NOMO-1 (cell line): ENCODE results near the gene IFIT1B.
"Not testable (repeated sequence)": the region's sequence is repeated elsewhere in the genome, so short reads cannot be mapped to it uniquely, and the experiment has no call there.

Source experiments
- DNase-seq, 2 experiments: peaks; one replicate each; lab custom pipeline; 2025; ENCODE audit not compliant: unreplicated experiment in 2 of 2; lab: John Stamatoyannopoulos, UW

IFIT1B gene

DNA sequence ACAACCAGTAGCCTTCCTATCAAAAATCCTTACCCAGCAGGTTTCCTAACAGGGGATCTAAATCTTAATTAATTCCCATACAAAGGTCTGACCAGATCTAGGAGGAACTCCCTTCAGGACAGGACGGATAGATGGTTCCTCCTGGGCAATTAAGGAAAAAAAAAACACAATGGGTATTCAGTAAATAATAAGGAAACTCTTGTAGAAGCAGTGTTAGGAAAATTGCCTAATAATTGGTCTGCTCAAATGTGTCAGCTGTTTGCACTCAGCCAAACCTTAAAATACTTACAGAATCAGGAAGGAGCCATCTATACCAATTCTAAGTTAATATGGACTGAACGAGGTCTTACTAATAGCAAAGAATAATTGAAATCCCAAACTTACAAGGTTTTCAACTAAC, 33.3 kb downstream of the IFIT1B start:
- not testable (repeated sequence) for DNase-seq

DNA sequence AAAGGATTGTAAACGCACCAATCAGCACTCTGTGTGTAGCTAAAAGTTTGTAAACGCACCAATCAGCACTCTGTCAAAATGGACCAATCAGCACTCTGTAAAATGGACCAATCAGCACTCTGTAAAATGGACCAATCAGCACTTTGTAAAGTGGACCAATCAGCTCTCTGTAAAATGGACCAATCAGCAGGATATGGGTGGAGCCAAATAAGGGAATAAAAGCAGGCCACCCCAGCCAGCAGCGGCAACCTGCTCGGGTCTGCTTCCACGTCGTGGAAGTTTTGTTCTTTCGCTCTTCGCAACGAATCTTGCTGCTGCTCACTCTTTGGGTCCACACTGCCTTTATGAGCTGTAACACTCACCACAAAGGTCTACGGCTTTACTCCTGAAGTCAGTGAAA, 34.4 kb downstream of the IFIT1B start:
- DNase-seq = not testable (repeated sequence)

DNA sequence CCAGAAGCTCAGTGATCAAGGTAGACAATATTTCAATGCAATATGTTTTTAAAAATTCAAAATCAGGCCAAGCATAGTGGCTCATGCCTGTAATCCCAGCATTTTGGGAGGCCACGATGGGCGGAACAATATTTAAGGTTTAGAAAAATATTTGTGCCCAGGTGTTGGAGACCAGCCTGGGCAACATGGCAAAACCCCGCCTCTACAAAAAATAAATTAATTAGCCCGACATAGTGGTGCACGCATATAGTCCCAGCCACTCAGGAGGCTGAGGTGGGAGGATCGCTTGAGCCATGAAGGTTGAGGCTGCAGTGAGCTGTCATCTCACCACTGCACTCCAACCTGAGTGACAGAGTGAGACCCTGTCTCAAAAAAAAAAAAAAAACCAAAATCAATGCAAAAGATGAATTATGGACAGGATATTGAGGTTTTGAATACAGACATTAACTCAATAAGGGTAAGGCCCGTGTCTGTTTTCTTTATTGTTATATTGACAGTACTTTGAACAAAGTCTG, 35.6 kb downstream of the IFIT1B start:
- no peak for DNase-seq

DNA sequence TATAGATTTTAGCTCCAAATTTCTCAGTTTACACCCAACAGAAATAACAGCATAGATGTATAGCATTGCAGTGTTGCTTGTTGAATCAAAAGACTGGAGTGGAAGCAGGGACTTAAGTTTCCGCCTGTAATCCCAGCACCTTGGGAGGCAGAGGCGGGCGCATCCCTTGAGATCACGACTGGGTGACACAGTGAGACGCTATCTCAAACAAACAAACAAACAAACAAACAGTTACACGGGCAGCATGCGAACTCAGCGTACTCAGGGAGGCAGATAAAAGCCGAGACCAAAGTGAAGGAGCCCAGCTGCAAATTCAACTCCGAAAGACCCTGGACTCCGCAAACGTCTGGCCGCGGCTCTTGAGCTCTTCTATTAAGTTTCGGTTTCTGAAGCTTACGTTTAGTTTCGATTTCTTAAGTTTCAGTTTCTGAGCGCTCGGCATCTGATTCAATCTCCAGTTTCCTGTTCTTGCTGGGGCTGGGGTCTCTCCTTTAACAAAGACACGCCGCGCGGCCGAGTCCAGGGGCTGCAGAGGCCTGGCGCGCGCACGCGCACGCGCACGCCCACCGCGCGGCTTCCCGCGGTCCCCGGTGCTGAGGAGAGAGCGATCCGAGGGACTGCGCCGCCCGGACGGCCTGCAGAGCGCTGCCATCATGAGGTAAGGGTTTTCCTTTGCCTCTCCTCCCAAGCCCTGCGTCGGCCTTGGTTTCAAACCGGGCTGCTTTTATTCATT, 36.5 kb downstream of the IFIT1B start, which contains the start of gene IFIT5:
Gene IFIT5, plus strand, starts transcription at position 423 of the 733 bp plus-strand sequence. Its CDS starts 231 bp downstream, at position 654.
- DNase-seq = peak; percentile 77 to 78

DNA sequence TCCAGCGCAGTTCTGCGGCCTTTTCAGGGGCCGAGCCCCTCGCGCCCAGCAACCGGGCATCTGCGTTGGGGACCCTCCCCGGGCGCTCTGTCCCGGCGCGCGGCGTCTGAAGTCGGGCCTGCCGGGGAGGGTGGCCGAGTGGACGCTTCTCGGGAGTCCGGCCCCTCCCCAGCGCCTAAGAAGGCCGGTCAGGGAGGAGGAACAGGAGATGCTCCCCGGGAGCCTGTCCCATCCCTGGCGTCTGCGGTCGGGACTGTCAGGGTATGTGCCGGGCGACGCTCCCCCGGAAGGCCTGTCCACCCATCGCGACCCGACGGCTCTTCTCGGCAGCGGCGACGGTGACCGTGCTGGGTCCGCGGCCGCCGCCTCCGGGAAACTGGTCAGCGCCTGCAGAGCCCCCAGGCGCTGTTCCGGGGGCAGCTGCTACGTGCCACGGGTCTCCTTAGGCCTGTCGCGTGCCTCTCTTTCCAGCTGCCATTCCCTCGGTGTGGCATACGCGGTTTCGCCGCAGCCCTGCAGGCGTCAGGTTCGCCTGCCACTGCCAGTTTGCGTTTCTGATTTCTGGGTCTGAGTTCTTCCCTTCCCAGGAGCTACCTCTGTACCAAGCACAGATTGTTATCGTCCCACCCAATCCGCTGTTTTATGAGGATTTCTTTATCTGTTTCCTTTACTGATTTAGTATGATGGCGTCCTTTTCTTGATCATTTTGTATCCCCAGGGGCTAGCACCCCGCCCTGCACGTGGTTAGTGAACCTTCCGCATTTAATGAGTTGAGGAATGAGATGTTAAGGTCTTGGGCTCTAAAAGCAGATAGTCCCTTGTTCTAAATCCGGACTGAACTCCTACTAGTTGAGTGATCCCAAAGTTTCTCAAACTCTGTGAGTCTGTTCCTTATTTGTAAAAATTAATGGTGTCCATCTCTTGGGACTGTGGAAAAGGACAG, 37.3 kb downstream of the IFIT1B start:
- no peak for DNase-seq

DNA sequence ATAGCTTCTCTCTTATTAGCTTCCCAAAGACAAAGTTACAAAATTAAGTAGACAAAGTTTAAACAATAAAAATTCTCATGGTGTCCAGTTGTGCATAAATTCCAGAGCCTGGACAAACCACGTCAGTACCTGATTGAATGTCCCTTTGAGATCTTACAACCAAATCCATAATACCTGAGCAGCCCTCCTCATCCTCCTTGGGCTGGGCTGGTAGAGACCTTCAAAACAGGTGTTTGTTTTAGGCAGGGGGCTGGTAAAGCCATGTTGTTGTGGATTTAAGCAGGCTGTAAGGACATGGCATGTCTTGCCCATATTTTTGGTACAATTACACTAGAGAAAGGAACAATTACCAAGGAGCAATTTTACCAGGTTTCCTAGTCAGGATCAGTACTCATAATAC, 38.6 kb downstream of the IFIT1B start:
- DNase-seq = no peak

DNA sequence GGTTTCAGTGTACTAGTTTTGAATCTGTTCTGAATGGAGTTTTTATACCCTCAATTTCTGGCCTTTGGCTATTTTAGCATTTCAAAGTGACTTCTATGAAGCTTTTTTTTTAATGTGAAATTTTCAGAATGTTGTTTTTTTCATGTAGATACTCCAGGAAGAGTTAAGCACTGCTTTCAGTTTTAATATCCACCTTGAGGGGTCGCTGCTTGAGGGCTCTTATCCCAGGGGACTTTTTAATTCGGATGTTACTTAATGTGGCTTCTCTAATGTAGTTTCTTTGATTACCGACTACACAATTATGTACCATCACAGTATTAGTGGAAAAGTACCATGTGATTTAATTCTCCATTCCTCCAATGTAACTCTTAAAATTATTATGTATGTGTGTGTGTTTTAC, 41.7 kb downstream of the IFIT1B start:
- DNase-seq = no peak

DNA sequence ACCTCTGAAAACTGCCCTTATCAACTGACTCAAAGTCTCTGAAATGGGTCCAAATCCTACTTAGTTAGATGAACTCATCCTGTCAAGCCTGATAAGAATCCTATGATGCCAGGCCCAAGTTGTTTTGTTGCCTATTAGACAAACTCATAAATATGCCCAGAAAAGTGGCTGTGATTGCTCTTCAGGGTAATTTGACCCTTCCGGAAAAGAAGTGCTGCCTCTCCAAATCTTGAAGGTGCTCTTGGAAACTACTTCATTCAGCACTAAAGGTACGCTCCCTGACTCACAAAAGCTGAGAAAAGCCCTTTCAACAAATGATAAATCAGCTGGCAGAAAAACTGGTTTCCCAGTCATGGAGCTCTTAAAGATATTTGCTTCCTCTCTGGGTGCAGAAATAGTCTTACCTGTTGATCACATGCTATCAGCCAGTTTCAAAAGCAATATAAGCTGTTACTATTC, 43.2 kb downstream of the IFIT1B start:
- DNase-seq = no peak

DNA sequence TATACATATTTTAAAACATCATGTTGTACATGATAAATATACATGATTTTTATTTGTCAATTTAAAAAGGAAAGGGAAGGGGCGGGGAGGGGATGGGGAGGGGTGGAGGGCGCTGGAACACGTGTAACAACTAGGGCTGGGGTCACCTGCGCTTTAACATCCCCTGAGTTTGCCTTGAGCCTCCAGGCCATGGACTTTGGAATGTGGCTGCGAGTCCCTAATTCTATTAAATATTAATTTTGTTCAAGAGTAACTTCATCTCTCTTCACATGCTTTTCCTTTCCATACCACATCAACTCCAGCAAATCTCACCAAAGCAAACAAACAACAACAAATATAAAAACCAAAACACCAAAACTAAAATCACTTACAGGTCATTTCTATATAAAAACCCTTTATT, 47.1 kb downstream of the IFIT1B start:
- DNase-seq = no peak

DNA sequence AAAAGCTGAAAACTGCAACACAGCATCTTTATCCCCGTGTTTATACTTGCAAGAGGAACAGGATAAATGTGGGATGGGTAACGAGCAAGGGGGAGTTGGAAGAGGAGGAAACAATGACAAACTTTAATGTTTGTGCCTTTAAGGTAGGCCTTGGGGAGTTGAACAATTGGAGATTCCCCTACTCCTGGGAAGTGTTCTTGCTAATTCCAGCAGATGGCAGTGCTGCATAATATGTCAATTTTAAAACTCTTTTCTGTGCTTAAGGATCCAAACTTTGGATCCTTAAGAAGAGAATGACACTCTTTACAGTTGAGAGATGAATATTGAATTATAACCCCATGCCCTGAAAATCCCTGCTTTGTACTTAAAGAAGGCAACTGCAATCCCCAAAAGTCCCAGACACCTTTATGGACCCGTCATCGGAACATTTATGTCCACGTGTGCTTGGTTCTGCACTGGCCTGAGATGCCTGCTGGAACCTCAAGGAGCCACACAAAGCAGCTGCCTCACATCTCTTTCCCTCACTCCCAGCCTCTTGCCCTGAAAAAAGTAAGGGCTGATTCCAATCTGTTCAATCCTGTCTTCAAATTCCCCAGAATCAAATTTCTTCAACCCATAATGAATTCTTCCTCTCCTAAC, 48.5 kb downstream of the IFIT1B start:
- DNase-seq = peak in 1 of 2 experiments; percentile 48

DNA sequence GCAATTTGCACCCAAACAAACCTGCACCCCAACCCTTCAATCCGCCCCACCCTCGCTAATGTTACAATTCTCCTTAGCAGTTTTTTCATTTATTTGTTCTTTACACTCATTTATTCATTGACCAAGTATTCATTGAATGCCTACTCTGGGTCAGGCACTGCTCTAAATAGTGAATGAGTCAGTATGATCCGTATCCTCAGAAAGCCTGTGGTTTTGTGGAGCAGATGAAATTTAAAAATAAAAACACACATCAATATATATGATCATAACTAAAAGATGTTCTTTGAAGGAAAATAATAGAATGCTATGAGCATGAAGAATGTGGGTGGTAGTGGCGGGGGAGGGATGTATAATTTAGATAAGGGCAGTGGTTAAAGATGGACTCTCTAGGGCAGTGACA, 49.8 kb downstream of the IFIT1B start:
- DNase-seq = no peak

DNA sequence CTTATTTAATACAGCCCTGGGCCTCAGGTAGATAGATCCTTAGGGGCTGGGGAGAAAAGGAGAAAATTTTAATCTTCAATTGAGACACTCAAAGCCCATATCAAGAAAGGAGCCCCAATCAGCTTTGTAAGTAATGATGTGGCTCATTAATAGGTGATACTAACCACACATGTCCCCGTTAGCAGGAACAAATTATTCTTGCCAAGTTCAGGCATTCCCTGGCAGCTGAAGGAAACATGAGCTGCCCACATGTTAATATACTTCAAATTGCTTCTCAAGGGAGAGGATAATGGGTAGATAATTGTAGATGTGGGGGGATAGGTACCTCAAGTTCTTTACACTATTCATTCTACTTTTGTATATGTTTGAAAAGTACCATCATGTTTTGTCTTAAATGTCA, 51.0 kb downstream of the IFIT1B start:
- DNase-seq = no peak

DNA sequence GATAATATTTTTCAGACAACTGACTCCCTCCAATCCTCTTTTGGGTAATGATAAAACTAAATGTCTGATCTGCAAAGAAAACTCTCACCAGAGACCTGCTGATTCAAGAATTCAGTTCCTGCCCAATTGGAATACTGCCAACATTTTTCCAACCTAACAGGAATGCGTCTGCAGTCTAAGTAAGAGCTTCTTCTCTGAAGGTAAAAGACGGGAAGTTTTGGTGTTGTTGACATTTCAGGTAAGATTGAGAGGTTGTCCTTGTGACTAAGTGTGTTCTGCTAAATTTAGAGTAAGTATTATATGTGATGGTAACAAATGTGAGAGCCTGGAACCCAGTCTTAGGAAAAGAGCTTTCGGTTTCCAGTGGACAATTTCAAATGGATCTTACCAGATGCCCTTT, 54.1 kb downstream of the IFIT1B start:
- DNase-seq = no peak
